Measurements from ENCODE around the gene ZNF490.
"Not testable (repeated sequence)": the region's sequence is repeated elsewhere in the genome, so short reads cannot be mapped to it uniquely, and the experiment has no call there.

The ZNF490 gene

DNA sequence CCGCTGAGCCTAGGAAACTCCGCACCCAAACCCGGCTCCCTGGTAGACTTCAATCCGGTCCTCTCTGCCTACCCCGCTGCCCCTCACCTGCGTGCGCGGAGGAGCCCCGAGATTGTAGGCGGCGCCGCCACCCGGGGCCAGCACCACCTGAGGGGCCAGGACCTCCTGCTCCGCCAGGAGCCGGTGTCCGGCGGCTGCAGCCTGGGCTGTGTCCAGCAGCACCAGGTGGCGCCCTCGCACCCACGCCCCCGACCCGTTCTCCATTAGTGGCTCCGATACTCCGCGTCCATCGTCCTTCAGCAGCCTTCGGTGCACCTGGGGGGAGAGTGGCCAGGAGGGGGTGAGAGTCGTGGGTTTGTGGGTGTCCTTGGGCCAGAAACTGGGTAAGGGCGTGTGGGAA, 37.5 kb upstream of the ZNF490 start:
- no peak for DNase-seq (ENCODE audit: low spot score)
- in situ Hi-C loops (cut with MboI; ENCODE audit: low pct_unique_long_range_greater_than_20kb, low sequenced_read_pairs, unreplicated experiment) = no loop called here
- TF ChIP-seq, protein P1, sequence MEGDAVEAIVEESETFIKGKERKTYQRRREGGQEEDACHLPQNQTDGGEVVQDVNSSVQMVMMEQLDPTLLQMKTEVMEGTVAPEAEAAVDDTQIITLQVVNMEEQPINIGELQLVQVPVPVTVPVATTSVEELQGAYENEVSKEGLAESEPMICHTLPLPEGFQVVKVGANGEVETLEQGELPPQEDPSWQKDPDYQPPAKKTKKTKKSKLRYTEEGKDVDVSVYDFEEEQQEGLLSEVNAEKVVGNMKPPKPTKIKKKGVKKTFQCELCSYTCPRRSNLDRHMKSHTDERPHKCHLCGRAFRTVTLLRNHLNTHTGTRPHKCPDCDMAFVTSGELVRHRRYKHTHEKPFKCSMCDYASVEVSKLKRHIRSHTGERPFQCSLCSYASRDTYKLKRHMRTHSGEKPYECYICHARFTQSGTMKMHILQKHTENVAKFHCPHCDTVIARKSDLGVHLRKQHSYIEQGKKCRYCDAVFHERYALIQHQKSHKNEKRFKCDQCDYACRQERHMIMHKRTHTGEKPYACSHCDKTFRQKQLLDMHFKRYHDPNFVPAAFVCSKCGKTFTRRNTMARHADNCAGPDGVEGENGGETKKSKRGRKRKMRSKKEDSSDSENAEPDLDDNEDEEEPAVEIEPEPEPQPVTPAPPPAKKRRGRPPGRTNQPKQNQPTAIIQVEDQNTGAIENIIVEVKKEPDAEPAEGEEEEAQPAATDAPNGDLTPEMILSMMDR (IDR thresholded peaks at IDR 0.05; ENCODE audit: extremely low read depth, insufficient read depth, missing control alignments) = peak; percentile 6

DNA sequence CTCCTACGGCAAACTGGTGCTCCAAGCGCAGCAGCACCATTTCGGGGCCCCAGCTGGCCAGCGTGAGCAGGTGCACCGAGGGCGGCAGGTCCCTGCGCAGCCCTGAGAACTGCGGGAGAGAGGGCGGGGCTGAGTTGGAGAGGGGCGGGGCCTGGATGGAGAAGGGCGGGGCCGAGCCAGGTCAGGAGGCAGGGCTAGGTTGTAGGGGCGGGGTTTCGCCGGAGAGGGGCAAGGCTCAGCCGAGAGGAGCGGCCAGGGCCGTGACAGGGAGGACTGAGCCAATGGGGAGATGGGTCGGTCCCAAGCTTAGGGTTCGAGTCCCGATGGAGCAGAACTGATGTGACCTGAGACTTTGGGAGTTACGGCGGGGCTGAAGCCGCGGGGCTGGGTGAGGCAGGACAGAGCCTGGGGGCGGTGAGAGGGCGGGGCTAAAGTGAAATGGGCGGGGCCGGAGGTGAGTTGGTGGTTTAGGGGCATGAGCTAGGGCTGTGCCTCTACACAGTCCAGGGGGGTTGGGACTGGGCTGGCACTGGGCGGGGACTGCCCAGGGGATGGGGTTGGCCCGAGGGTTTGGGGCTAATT, 37.0 kb upstream of the ZNF490 start:
- DNase-seq (ENCODE audit: low spot score) = peak; percentile 66
- in situ Hi-C loops (cut with MboI; ENCODE audit: low pct_unique_long_range_greater_than_20kb, low sequenced_read_pairs, unreplicated experiment) = no loop called here
- TF ChIP-seq, protein P1 (IDR thresholded peaks at IDR 0.05; ENCODE audit: extremely low read depth, insufficient read depth, missing control alignments) = no peak

GRCh38 chr19:12647047-12647446, 36.4 kb upstream of the ZNF490 start:
- no peak for DNase-seq (ENCODE audit: low spot score)
- in situ Hi-C loops (cut with MboI; ENCODE audit: low pct_unique_long_range_greater_than_20kb, low sequenced_read_pairs, unreplicated experiment) = no loop called here
- TF ChIP-seq, protein P1 (IDR thresholded peaks at IDR 0.05; ENCODE audit: extremely low read depth, insufficient read depth, missing control alignments) = no peak

GRCh38 chr19:12646551-12646950, 35.9 kb upstream of the ZNF490 start:
- in situ Hi-C loops (cut with MboI; ENCODE audit: low pct_unique_long_range_greater_than_20kb, low sequenced_read_pairs, unreplicated experiment) = no loop called here
- TF ChIP-seq, protein P1 (IDR thresholded peaks at IDR 0.05; ENCODE audit: extremely low read depth, insufficient read depth, missing control alignments) = no peak
- DNase-seq (ENCODE audit: low spot score) = no peak

- DNase-seq (ENCODE audit: low spot score); in situ Hi-C loops (cut with MboI; ENCODE audit: low pct_unique_long_range_greater_than_20kb, low sequenced_read_pairs, unreplicated experiment): not testable (repeated sequence)
These were observed 33.1 kb upstream of the ZNF490 start for GRCh38 chr19:12643716-12644115.

- in situ Hi-C loops (cut with MboI; ENCODE audit: low pct_unique_long_range_greater_than_20kb, low sequenced_read_pairs, unreplicated experiment) = no loop called here
- TF ChIP-seq, protein P1 (IDR thresholded peaks at IDR 0.05; ENCODE audit: extremely low read depth, insufficient read depth, missing control alignments) = no peak
- DNase-seq (ENCODE audit: low spot score) = no peak
These were observed 31.9 kb upstream of the ZNF490 start for GRCh38 chr19:12642506-12642905.

GRCh38 chr19:12641456-12641855, 30.8 kb upstream of the ZNF490 start:
- TF ChIP-seq, protein P1 (IDR thresholded peaks at IDR 0.05; ENCODE audit: extremely low read depth, insufficient read depth, missing control alignments) = no peak
- no peak for DNase-seq (ENCODE audit: low spot score)
- in situ Hi-C loops (cut with MboI; ENCODE audit: low pct_unique_long_range_greater_than_20kb, low sequenced_read_pairs, unreplicated experiment) = no loop called here

All from GM13977 (cell line).